NCI-H2227 (cell line): ENCODE results near the gene AHNAK.
"Not testable (repeated sequence)": the region's sequence is repeated elsewhere in the genome, so short reads cannot be mapped to it uniquely, and the experiment has no call there.

Source experiments
- DNase-seq: peaks from one replicate; lab custom pipeline; 2025; ENCODE audit not compliant: unreplicated experiment; lab: John Stamatoyannopoulos, UW

The AHNAK gene

DNA sequence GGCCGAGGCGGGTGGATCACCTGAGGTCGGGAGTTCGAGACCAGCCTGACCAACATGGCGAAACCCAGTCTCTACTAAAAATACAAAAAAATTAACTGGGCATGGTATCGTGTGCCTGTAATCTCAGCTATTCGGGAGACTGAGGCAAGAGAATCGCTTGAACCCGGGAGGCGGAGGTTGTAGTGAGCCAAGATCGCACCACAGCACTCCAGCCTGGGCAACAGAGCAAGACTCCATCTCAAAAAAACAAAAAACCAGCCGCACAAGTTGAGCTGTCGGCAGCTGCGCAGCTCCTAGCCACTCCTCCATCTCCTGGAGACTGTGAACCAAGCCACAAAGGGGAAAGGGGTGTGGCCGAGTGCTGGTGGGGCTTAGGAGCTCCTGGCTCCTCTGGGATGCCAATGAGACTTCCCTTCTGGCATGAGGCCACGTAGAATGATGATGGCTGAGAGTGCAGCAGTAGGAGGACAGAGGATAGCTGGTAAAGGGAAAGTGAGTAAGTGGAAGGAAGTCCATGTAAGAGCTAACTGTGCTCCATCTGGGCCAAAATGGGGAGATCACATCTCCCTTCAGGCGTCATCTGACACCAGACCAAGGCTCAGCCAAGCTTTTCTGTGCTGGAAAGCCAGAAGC, 47.2 kb downstream of the AHNAK start:
- not testable (repeated sequence) for DNase-seq

DNA sequence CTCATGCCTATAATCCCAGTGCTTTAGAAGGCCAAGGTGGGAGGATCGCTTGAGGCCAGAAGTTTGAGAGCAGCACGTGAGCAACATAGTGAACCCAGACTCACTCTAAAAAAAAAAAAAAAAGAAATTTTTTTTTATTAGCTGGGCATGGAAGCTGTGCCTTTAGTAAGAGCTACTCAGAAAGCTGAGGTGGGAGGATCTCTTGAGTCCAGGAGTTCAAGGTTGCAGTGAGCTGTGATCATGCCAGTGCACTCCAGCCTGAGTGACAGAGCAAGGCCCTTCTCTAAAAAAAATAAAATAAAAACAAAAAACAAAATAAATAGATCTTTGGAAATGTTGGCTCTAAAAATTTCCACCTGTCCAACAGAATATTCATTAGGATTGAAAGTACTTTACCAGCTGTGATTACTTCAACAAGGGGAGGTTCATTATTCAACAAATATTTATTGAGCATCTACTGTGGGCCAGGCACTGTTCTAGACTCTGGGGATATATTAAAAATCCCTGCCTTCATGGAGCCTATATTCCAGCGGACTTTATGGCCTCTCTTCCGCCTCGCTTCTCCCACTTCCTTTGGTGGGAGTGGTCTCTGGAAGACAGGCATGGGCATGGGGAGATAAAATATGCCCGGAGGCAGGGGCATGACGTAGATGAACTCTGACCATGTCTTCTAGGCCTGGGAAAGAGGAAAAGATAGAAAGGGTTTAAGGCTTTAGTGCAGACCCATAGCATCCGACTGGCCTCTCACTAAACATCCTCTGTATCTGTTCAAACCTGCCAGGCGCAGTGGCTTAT, 47.9 kb downstream of the AHNAK start:
- DNase-seq, result no peak

DNA sequence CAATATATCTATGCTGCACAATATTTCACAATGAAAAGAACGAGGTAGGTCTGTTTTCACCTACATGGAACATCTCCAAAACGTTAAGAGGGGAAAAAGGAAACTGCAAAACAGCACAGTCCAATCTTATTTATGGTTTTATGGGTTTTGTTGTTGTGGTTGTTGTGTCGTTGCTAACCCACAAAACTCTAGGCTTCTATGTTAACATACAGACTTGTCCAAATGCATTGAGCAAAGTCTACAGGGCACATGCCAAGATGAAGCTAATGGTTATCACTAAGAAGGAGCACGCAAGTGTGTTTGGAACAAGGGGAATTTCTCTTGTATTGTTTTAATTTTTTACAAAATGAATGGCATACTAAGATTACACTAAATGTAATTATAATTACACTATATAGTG, 48.6 kb downstream of the AHNAK start:
- no peak for DNase-seq

DNA sequence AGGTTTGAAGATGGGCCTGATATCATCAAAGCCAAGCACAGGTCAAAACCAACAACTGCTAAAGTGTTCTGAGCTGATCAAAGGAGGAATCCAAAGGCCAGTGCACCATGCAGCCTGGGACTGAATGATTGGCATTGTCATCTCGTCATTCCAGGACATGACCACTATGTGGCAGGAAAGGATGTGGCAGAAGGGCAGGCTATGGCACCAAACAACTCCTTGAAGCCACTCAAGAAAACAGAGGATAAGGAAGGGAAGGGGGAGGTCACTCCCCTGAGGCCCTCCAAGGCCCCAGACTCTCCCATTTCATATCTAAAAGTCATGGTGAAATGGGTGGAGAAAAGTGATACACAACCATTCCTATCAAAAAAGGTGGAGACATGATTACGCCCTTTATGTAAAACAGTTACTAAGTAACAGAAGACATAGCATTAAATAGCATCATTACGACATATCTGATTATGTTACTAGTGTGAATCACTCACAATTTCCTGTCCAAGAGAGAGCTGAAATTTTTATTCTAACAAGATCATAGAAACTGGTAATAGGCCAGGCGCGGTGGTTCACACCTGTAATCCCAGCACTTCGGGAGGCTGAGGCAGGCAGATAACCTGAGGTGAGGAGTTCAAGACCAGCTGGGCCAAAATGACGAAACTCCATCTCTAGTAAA, 49.3 kb downstream of the AHNAK start:
- peak; percentile 39 for DNase-seq

DNA sequence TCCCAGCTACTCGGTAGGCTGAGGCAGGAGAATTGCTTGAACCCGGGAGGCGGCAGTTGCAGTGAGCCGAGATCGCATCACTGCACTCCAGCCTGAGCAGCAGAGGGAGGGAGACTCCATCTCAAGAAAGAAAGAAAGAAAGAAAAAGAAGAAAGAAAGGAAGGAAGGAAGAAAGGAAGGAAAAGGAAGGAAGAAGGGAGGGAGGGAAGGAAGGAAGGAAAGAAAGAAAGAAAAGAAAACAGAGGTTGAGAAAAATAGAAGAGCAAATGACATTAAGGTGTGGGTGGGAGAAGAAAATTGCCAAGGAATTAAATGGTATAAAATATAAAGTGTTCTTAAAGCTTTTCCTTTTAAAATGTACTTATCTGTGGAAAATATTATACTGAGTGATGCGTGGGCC, 49.9 kb downstream of the AHNAK start:
- DNase-seq, result no peak

DNA sequence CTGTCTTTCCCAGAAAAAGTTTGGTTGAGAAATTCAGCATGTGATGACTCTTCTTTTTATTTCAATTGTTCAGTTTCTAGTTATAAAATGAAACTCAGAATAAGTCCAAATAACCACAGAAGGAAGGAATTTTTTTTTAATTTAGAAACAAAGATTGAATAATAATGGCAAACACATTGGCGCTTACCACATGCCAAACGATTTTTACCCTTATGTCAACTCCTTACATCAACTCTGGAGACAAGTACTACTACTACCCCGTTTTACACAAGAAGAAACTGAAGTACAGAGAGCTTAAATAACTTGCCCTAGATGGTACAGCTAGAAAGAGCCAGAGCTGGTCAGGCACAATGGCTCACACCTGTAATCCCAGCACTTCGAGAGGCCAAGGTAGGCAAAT, 52.4 kb downstream of the AHNAK start:
- no peak for DNase-seq

DNA sequence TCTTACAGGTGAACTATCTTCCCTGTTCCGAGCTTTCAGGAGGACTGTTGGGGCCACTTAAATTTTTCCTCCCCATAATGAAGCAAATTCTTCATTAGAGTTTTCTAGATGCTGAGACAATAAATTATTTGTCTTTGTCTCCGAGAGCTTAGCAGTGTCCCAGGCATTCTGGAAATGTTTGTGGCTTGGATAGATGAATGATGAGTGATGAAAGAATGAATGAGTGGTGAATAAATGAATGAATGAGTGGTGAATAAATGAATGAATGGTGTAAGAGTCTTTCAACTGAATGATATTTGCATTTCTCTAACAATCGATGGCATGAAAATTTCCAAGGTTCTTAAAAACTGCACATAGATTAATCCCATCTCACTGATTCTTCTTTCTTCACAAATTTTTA, 52.8 kb downstream of the AHNAK start:
- DNase-seq, result no peak

DNA sequence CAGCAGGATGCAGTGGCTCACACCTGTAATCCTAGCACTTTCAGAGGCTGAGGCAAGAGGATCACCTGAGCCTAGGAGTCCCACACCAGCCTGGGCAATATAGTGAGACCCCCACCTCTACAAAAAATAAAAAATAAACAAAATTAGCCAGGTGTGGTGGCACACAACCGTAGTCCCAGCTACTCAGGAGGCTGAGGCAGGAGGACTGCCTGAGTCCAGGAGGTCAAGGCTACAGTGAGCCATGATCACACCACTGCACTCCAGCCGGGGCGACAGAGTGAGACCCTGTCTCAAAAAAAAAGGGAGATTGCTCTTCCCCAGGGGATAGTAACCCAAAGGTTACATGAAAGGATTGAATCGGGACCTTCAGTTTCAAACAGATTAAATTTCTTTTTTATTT, 54.0 kb downstream of the AHNAK start:
- DNase-seq, result no peak

DNA sequence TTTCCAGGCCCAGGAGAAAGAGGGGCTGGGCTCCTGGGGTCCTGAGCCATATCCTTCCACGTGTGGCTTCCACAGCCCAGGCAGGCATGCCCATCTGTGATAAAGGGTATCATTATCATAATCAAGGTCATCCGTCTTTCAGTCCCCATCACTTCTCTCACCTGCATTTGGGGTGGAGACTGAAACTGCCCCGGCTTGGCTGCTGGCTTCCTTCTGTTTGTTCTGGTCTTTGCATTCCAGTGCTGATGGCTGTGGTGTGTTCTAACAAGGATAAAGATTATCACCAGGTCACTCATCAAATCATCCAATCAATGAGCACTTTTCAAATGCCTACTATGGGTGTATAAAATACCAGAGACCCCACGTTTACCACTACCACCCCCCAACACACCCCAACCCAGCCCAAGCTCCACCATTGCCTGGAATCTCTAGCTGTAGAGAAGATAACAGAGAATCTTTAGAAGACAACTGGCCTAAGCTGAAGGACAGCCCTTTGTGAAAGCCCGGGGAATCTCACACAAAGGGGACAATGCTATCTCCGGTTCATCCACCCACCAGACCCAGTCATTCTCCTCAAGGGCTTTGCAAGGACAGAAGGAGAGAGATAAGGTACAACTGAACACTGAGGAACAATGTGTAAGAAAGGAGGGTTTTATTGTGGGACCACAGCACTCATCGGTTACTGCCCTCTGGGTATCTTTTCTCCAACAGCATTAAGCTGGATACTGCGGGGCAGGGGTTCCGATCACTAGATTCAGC, 54.9 kb downstream of the AHNAK start:
- no peak for DNase-seq

DNA sequence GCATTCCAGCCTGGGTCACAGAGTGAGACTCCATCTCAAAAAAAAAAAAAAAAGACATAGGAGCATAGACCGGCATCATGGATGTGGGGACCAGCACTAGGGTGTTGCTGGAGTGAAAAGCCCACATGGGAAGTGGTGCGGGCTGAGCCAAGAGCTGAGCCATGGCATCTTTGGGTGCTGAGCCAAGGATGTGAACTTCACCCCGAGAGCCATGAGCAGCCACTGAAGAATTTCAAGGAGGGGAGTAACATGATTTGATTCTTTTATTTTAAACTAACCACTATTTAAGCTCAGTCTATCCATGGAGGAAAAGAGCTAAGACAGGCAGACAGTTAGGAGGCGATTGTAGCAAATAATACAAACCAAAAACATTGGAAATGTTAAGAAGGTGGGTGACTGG, 57.4 kb downstream of the AHNAK start:
- no peak for DNase-seq

DNA sequence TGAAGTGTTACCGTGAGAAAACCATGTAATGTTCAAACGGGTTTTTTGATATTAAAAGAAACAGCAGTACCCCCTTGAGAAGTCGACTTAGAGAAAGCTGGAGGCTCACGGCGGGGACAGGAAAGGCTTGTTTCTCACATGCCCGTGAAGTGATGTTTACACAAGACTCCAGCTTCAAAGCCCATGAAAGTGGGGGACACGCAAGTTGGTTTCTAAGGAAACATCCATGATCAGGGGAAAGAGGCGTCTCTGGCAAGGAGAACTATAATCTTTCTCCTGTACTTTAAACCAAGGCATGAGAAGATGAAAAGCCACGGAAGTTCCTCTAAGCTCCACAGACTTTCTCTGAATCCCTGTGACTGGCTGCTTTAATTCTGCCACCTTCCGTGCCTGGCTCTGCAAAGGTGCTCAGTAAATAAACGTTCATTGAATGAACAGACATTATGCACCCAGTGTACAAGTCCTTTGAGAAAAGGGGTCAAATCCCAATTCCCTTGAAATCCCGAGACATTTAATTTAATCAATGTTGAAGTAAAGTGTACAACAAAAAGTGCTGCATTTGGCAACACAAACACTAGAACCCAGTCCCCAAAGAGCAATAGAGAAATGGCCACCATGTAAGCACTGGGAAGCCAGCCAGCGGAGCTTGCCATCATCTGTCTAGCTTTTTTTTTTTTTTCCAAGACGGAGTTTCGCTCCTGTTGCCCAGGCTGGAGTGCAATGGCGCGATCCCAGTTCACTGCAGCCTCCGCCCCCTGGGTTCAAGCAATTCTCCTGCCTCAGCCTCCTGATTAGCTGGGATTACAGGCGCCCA, 58.7 kb downstream of the AHNAK start:
- no peak for DNase-seq

DNA sequence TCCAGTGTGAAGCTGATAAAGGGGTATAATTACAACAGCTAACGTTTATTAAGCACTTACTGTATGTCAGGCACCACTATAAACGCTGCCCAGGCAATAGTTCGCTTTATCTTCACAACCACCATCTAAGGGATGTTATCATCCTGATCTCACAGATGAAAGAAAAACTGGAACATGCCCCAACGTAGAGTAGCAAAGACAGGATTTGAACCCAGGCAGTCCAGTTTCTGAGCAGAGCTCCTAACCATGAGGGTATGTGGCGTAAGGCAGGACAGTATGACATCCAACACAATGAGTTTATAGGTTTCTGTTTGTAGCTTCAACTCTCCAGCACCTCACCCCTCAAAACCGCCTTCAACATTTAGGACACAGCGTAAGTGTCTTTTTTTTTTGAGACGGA, 59.5 kb downstream of the AHNAK start:
- no peak for DNase-seq

DNA sequence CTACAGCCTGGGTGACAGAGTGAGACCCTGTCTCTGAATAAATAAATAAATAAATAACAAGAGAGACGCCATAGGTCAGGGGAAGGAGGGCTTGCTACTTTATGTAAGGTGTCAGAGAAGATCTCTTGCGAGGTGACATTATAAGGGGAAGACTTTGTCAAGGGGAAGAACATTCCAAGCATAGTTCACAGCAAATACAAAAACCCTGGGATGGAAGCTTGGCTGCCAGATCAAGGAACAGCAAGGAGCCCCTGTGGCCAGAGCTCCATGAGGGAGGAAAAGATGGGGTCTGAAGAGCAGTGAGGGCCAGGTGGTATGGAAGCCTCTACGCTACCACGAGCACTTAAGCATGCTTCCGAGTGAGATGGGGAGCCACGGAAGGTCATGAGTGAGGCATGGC, 62.3 kb downstream of the AHNAK start:
- no peak for DNase-seq

DNA sequence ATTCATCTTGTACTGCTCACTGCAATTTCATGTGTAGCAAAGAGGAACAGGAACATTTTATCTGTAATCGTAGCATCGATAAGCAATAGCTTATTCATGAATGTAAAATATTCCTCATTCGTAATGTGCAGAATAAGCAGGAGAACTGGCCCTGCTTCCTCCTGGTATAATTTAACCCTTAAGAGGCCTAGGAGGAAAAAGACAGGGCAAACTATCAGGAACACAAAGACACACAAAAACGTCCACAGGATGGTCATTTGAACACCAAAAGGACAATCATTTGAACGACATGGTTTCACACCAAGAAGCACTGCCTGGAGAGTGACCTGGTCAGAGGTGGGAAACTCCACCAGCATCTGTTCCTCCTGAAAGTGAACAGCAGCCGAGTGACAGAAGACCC, 63.9 kb downstream of the AHNAK start:
- no peak for DNase-seq

DNA sequence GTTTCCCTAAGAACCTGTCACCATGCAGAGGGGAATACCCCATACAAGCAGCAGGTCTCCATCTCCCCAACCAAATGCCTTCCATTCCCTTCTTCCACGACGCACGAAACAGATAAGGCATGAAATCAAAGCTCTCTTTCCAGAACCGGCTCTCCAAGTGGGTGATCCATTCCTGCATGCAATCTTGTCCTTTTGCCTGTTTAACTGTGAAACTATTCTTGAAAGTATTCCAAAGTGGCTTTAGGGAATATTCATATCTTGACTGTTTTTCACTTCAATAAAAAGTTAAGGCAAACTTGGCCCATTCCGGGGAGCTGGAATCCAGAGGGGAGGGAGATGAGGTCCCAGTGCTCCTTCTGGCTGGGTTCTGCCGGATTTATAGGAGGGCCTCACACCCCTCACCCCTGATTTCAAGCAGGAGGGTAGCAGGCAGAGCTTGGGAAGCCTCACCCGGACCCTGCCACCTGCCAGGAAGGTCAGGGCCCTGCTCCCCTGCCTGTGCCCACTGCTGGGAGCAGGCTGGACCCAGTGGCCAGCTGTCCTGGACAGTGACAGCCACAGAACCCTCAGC, 66.9 kb downstream of the AHNAK start:
- DNase-seq, result no peak

DNA sequence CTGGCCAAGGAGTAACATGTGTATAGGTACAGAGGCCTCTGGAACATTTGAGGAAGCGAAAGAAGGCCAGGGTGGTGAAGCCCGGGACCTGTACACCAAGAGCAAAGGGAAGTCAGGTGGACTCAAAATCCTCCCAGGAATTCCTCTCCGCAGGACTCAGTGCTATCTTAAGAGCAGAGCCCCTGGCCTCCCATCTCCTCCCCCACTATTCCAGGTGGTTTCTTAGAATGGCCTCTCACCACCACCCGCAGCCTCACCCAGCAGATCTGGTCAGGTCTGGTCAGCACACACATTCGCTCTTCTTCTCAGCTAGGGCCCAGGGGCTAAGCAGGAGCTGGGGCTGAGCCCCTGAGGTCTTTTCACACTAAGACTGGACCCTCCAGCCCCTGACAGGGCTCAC, 68.7 kb downstream of the AHNAK start:
- DNase-seq, result no peak

DNA sequence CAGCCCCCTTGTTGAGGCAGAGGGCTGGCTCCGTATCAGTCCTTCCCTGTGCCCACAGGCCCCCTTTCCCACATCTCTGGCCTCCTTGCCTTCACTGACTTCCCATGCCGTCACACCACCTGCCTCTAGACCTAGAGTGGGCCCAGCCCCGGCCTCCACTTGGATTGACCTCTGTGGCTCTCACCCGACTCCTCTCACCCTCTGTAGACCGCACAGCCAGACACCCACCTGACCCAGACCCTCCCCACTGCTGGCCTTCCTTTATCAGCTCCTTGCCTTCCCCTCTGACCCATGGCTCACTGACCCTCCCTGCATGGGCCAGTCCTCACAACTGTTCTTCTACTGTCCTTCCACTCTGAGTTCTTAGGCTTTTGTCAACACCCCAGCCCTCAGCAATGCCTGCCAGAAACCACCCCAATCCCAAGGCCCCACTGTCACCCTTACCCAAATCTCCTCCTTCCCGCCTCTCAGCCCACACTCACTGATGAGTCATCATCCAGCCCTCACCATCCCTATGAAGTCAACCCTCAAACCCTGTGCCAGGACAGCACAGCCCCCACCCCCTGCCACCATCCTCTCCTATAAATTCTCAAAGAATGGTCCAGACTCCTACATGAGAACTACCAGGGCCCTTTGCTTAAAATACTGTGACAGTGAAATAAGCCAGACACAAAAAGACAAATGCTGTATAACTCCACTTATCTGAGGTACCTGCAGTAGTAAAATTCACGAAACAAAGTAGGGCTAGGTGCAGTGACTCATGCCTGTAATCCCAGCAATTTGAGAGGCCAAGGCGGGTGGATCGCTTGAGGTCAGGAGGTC, 74.3 kb downstream of the AHNAK start:
- DNase-seq, result no peak

DNA sequence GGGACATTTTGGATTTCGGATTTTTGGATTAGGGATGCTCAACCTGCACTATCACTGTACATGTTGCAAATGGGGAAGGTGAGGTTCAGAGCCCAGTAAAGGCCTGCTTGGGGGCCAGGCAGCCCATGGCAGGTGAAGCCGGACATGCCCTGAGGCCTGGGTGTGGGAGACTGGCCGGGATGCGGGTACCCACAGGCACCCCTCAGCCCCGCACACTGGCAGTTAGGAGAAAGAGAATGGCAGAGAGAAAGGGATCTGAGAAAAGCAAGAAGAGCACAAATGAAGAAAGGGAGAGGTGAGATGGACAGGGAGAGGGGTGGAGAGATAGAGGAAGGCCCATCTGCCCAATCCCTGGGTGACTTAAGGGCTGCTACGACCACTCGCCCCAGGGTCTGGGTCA, 75.0 kb downstream of the AHNAK start:
- no peak for DNase-seq

DNA sequence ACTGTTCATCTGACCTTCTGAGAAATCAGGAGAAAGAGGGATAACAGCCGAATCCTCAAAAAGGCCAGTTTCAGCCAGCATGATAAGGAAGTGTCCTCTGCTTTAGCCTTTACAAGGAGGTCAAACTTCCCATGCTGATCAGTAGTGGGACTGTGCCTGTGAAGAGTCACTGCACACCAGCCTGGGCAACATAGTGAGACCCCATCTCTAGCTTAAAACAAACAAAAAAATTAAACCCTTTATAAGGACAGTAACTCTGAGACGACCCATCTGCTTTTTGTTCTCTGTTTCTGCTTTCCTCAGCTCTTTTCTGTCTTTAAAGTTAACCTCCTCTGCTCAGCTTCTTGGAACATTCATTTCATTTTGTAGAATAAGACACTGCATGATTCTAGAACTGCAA, 78.0 kb downstream of the AHNAK start:
- DNase-seq, result no peak

DNA sequence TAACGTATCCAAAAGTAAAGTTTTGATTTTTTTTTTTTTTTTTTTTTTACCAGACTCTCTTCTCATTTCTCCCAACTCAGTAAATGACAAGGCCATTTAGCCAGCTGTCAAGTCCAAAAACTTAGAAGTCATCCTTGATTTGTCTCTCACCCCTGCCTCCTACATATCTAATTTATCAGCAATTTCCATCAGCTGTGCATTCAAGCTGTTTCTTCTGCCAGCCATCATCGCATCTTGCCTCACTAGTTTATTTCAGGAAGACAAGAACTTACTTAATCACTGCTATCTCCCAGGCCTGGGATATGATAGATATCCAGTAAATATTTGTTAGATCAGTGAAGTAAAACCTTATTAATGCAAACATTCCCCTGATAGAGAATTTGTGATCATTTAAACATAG, 80.2 kb downstream of the AHNAK start:
- DNase-seq, result no peak
